HCT116 (cell line): Measurements from ENCODE around the gene KLK13. TPM values are rescaled to one million over a fixed set of nuclear protein-coding genes. Genes with fewer than 3 reads are reported as not detected.

Source experiments
- ATAC-seq: fragments of 200-7000 bp; cut with Tn5 transposase; 2 replicates; pipeline ENCODE4 v1.9.1; 2020; ENCODE audit warnings: mild to moderate bottlenecking, moderate library complexity
- BruUV-seq: library from RNA; stranded (reverse); fragments of 400-500 nt; replicated peaks from 2 replicates; lab custom pipeline; 2021; lab: Mats Ljungman, UMichigan
- CTCF ChIA-PET: fragments of 300-600 bp; sonication (Branson Sonifier 250); formaldehyde crosslinking; loops from one replicate; lab custom pipeline; 2021; ENCODE audit warnings: antibody characterized with exemption; lab: Charles Lee
- POLR2A ChIA-PET: fragments of 300-600, 350-600 bp; sonication (Branson Sonifier 250); formaldehyde crosslinking; loops from one replicate; lab custom pipeline; 2021; ENCODE audit warnings: antibody characterized with exemption; lab: Charles Lee
- RAD21 ChIA-PET, 2 experiments: fragments of 300-600 bp; sonication (Branson Sonifier 250); formaldehyde crosslinking; loops; one replicate each; lab custom pipeline; 2023; ENCODE audit warnings: low total read pairs in 2 of 2; ENCODE audit not compliant: uncharacterized antibody in 2 of 2, unreplicated experiment in 2 of 2, low non-redundant PET in 1 of 2; lab: Charles Lee
- DNase-seq: peaks from one replicate; pipeline ENCODE4 v3.0.0-alpha.2; 2010; ENCODE audit warnings: low read depth, low spot score
- H2AFZ ChIP-seq: fragments of 200-600 bp; shearing (Covaris generic), sonication (generic); 2 replicates; pipeline ENCODE4 v1.6.1; 2017; ENCODE audit warnings: low read depth, mixed run types, mixed read lengths, antibody characterized with exemption, low read length; ENCODE audit not compliant: poor library complexity, severe bottlenecking
- H3K27ac ChIP-seq: 2 replicates; pipeline ENCODE4 v1.5.1; 2012; ENCODE audit warnings: low read depth, low read length
- H3K27me3 ChIP-seq: fragments of 200-600 bp; sonication (generic); 2 replicates; pipeline ENCODE4 v1.6.1; 2016; ENCODE audit warnings: mixed run types, low read length, mixed read lengths; ENCODE audit not compliant: insufficient read depth
- H3K36me3 ChIP-seq, 2 experiments: fragments of 200-500 bp in 1 of 2; fragments of 200-600 bp in 1 of 2; sonication (Bioruptor generic) in 1 of 2; sonication (generic) in 1 of 2; 2 replicates each; pipeline versions ENCODE4 v1.5.1 to v1.6.1; 2014 to 2016; ENCODE audit warnings: low read length in 2 of 2, inconsistent platforms in 1 of 2, mixed read lengths in 1 of 2, mixed run types in 1 of 2; ENCODE audit not compliant: insufficient read depth in 2 of 2, control insufficient read depth in 1 of 2
- H3K4me1 ChIP-seq, 2 experiments: fragments of 200-600 bp in 1 of 2; sonication (generic) in 1 of 2; 2 replicates each; pipeline versions ENCODE4 v1.5.1 to v1.6.1; 2012 to 2017; ENCODE audit warnings: low read length in 2 of 2, inconsistent platforms in 1 of 2, mild to moderate bottlenecking in 1 of 2, mixed read lengths in 1 of 2, mixed run types in 1 of 2, moderate library complexity in 1 of 2; ENCODE audit not compliant: insufficient read depth in 2 of 2, control insufficient read depth in 1 of 2
- H3K4me2 ChIP-seq: fragments of 200-600 bp; sonication (generic); 2 replicates; pipeline ENCODE4 v1.6.1; 2017; ENCODE audit warnings: mixed run types, low read length, mixed read lengths
- H3K4me3 ChIP-seq, 2 experiments: fragments of 200-600 bp in 1 of 2; sonication (generic) in 1 of 2; replicated peaks in 1 of 2; 2 replicates each; pipeline ENCODE4 v1.5.1; 2011 to 2016; ENCODE audit warnings: low read length in 2 of 2, control low read depth in 1 of 2, low read depth in 1 of 2, mild to moderate bottlenecking in 1 of 2, mixed read lengths in 1 of 2, mixed run types in 1 of 2
- H3K79me2 ChIP-seq: fragments of 200-600 bp; sonication (generic); 2 replicates; pipeline ENCODE4 v1.6.1; 2017; ENCODE audit warnings: mild to moderate bottlenecking, mixed run types, low read length, moderate library complexity, mixed read lengths; ENCODE audit not compliant: insufficient read depth
- H3K9ac ChIP-seq: fragments of 200-600 bp; sonication (generic); 2 replicates; pipeline ENCODE4 v1.6.1; 2016; ENCODE audit warnings: low read length, mixed read lengths
- H3K9me2 ChIP-seq: fragments of 200-600 bp; sonication (generic), shearing (Covaris generic); 2 replicates; pipeline ENCODE4 v1.6.1; 2017; ENCODE audit warnings: mixed run types, mild to moderate bottlenecking, moderate library complexity; ENCODE audit not compliant: insufficient read depth
- H3K9me3 ChIP-seq, 2 experiments: fragments of 200-500 bp in 1 of 2; fragments of 200-600 bp in 1 of 2; sonication (Bioruptor generic) in 1 of 2; sonication (generic) in 1 of 2; 2 replicates each; pipeline ENCODE4 v1.6.1; 2014 to 2017; ENCODE audit warnings: low read length in 2 of 2, mixed read lengths in 2 of 2, inconsistent platforms in 1 of 2, low read depth in 1 of 2, mild to moderate bottlenecking in 1 of 2, mixed run types in 1 of 2, moderate library complexity in 1 of 2; ENCODE audit not compliant: control insufficient read depth in 1 of 2, insufficient read depth in 1 of 2
- H4K20me1 ChIP-seq: fragments of 200-600 bp; sonication (generic), shearing (Covaris generic); 2 replicates; pipeline ENCODE4 v1.6.1; 2017; ENCODE audit warnings: mixed run types, mild to moderate bottlenecking, moderate library complexity; ENCODE audit not compliant: insufficient read depth
- ATF3 ChIP-seq: IDR thresholded peaks from 2 replicates; pipeline ENCODE4 v1.6.1; 2012
- CBX3 ChIP-seq: IDR thresholded peaks from 2 replicates; pipeline ENCODE4 v1.6.1; 2012; ENCODE audit warnings: low read depth
- ELF1 ChIP-seq: IDR thresholded peaks from 2 replicates; pipeline ENCODE4 v1.6.1; 2012; ENCODE audit warnings: low read depth, borderline replicate concordance
- EZH2phosphoT487 ChIP-seq: fragments of 200-600 bp; IDR thresholded peaks from 2 replicates; pipeline ENCODE4 v1.6.1; 2018; ENCODE audit warnings: antibody characterized with exemption, borderline replicate concordance
- FOSL1 ChIP-seq: IDR thresholded peaks from 2 replicates; pipeline ENCODE4 v1.6.1; 2012; ENCODE audit warnings: low read depth
- JUND ChIP-seq: IDR thresholded peaks from 2 replicates; pipeline ENCODE4 v1.6.1; 2012
- POLR2A ChIP-seq: IDR thresholded peaks from 2 replicates; pipeline ENCODE4 v1.7.0; 2011; ENCODE audit warnings: borderline replicate concordance; ENCODE audit not compliant: insufficient read depth, insufficient read length; ENCODE audit errors: extremely low read depth
- POLR2AphosphoS5 ChIP-seq: IDR thresholded peaks from 2 replicates; pipeline ENCODE4 v1.6.1; 2011; ENCODE audit warnings: mild to moderate bottlenecking, low read depth, low read length, moderate library complexity
- RAD21 ChIP-seq: IDR thresholded peaks from 2 replicates; pipeline ENCODE4 v1.6.1; 2012; ENCODE audit warnings: low read depth, mild to moderate bottlenecking
- SIN3A ChIP-seq: IDR thresholded peaks from 2 replicates; pipeline ENCODE4 v1.6.1; 2012; ENCODE audit warnings: low read depth
- SP1 ChIP-seq: IDR thresholded peaks from 2 replicates; pipeline ENCODE4 v1.6.1; 2012; ENCODE audit warnings: low read depth
- SRF ChIP-seq: IDR thresholded peaks from 2 replicates; pipeline ENCODE4 v1.6.1; 2012; ENCODE audit warnings: low read depth
- YY1 ChIP-seq: IDR thresholded peaks from 2 replicates; pipeline ENCODE4 v1.6.1; 2011; ENCODE audit warnings: low read length, low read depth, moderate library complexity, mild to moderate bottlenecking; ENCODE audit not compliant: insufficient replicate concordance; ENCODE audit errors: extremely low read depth
- ZBTB33 ChIP-seq: IDR thresholded peaks from 2 replicates; pipeline ENCODE4 v1.6.1; 2011; ENCODE audit warnings: mild to moderate bottlenecking, low read length, moderate library complexity; ENCODE audit not compliant: insufficient replicate concordance; ENCODE audit errors: extremely low read depth
- ZFX ChIP-seq: fragments of 450-650 bp; IDR thresholded peaks from 2 replicates; pipeline ENCODE4 v1.6.1; 2017
- ZNF274 ChIP-seq: fragments of 200-500 bp; sonication (Bioruptor generic); IDR thresholded peaks from 2 replicates; pipeline ENCODE4 v1.6.1; 2014; ENCODE audit warnings: mild to moderate bottlenecking, low read depth, low read length, inconsistent platforms
- intact Hi-C: fragments of 100-400 bp; cut with micrococcal nuclease; formaldehyde crosslinking; loops from 2 replicates; pipeline ENCODE4 v1.10.0; 2022
- total RNA-seq: library from RNA; stranded (reverse); gene quantifications from one replicate; pipeline ENCODE4 v1.2.1, GENCODE V29; 2021; ENCODE audit not compliant: unreplicated experiment

The KLK13 gene
- total RNA-seq, 1 experiment from 2014 or later, result 3.2 TPM

GRCh38 chr19:51040151-51040550 is 24.7 kb downstream of the KLK13 start:
- no TSS peak for BruUV-seq
- CTCF ChIA-PET, result interaction anchor here (1.2 kb wide), 1 partner anchor 20 kb away, joined by 6 read pairs; no protein-coding TSS in a partner anchor
- DNase-seq (no peak), ATAC-seq (no peak)
- TF ChIP-seq JUND, result no peak
- TF ChIP-seq POLR2AphosphoS5, result no peak
- no peak for TF ChIP-seq ATF3
- TF ChIP-seq SP1, result no peak
- no peak for TF ChIP-seq RAD21
- TF ChIP-seq POLR2A, result no peak
- TF ChIP-seq FOSL1, result no peak
- no peak for TF ChIP-seq SRF
- no peak for TF ChIP-seq YY1
- no peak for TF ChIP-seq EZH2phosphoT487
- no peak for TF ChIP-seq ZBTB33
- no peak for TF ChIP-seq SIN3A
- no peak for TF ChIP-seq CBX3
- TF ChIP-seq ZFX, result no peak
- TF ChIP-seq ELF1, result no peak
- no peak for TF ChIP-seq ZNF274
- H3K27me3 ChIP-seq, result no peaks in the 10 kb centered on the region
- RAD21 ChIA-PET, result no interaction called here
- H4K20me1 ChIP-seq, result no peaks in the 10 kb centered on the region
- no peaks in the 10 kb centered on the region for H3K9me3 ChIP-seq
- H3K27ac ChIP-seq, result no peak overlapping the region
- no peaks in the 10 kb centered on the region for H3K9me2 ChIP-seq
- POLR2A ChIA-PET, result no interaction called here
- no peak overlapping the region for H3K4me2 ChIP-seq
- H3K4me1 ChIP-seq, result no peaks in the 10 kb centered on the region
- no peak overlapping the region for H3K4me3 ChIP-seq
- no peaks in the 10 kb centered on the region for H3K79me2 ChIP-seq
- no peaks in the 10 kb centered on the region for H3K36me3 ChIP-seq
- intact Hi-C loops, result no loop called here
- no peak overlapping the region for H3K9ac ChIP-seq
- H2AFZ ChIP-seq, result no peak overlapping the region
